NCI-H2196 (cell line): ENCODE data around the gene CCDC47.

ENCODE experiments used
- DNase-seq: peaks from one replicate; lab custom pipeline; 2025; ENCODE audit not compliant: unreplicated experiment; lab: John Stamatoyannopoulos, UW

CCDC47 gene

GRCh38 chr17:63699638-63700527 is 73.5 kb downstream of the CCDC47 start, which contains the start of gene LIMD2:
Gene LIMD2 (minus strand): TSS chr17:63700125. CDS start chr17:63699298, 827 bp downstream.
- peak; percentile 53 for DNase-seq

GRCh38 chr17:63698886-63699637 is 74.3 kb downstream of the CCDC47 start:
- DNase-seq = no peak

- DNase-seq = no peak
Measured at GRCh38 chr17:63698381-63698885, 75.0 kb downstream of the CCDC47 start.

GRCh38 chr17:63697341-63698286 is 75.8 kb downstream of the CCDC47 start:
- DNase-seq = peak; percentile 51

GRCh38 chr17:63696381-63696961 is 76.9 kb downstream of the CCDC47 start:
- peak; percentile 42 for DNase-seq

- no peak for DNase-seq
Measured at GRCh38 chr17:63695889-63696288, 77.5 kb downstream of the CCDC47 start.
